ENCODE data around the gene NTN1.

- no peak for TF ChIP-seq EZH2 (IDR thresholded peaks at IDR 0.05; ENCODE audit: insufficient read depth, poor library complexity, severe bottlenecking)
- TF ChIP-seq EZH2phosphoT487 (IDR thresholded peaks at IDR 0.05; ENCODE audit: insufficient read depth, low read depth), result no peak
These were observed 65.3 kb downstream of the NTN1 start for GRCh38 chr17:9086577-9086976.
